ENCODE results near the gene NINJ2.

NINJ2 gene

DNA sequence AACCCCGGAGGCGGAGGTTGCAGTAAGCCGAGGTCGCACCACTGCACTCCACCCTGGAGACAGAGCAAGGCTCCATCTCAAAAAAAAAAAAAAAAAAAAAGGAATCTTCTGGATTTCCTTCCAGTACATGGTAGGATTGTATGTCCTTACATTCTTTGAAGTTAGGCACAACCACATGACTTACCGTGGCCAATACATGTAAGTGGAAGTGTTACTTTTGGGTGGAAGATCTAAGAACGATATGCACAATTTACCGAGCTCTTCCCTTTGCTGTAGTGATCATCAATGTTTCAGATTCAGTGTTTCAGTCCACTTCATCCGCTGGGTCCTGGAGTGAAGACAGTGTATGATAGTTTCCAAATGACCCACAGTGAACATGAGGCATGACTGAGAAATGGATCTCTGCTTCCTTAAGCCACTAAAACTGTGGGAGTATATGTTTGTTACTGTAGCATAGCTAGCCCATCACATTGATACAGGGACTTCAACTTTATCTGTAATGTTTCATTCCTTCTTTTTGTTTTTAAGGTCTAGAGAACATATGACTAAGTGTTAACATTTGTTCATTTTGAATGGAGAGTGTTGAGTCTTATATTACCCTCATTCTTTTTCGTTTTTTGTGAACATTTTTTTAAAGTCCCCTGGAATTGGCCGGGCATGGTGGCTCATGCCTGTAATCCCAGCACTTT, 18.5 kb upstream of the NINJ2 start:
- H3K36me3 ChIP-seq (ENCODE audit: insufficient read depth, insufficient read length, low read length): no peaks in the 10 kb centered on the region
- H3K4me1 ChIP-seq (ENCODE audit: insufficient read depth, insufficient read length): peaks cover 2% of the 10 kb centered on the region
- H3K4me3 ChIP-seq (ENCODE audit: insufficient read length, low read depth): no peak overlapping the region
- no peaks in the 10 kb centered on the region for H3K9me3 ChIP-seq (ENCODE audit: insufficient read depth, low read length)
- no peak overlapping the region for H3K9ac ChIP-seq (ENCODE audit: insufficient read length, low read depth)
- DNase-seq (ENCODE audit: low read depth, low spot score): no peak
- H3K27me3 ChIP-seq (ENCODE audit: insufficient read depth, insufficient read length): no peaks in the 10 kb centered on the region
- TF ChIP-seq ZNF274 (IDR thresholded peaks at IDR 0.05; ENCODE audit: low read depth, low read length) (no peak), YY1 (IDR thresholded peaks at IDR 0.05; ENCODE audit: insufficient read depth, insufficient read length) (no peak), SUZ12 (IDR thresholded peaks at IDR 0.05; ENCODE audit: extremely low read depth, insufficient read depth, insufficient read length) (no peak)

GRCh38 chr12:678747-679712, 15.8 kb upstream of the NINJ2 start:
- DNase-seq (ENCODE audit: low read depth, low spot score): no peak
- Histone ChIP-seq H3K27me3 (ENCODE audit: insufficient read depth, insufficient read length) (no peaks in the 10 kb centered on the region), H3K9me3 (ENCODE audit: insufficient read depth, low read length) (no peaks in the 10 kb centered on the region), H3K4me3 (ENCODE audit: insufficient read length, low read depth) (no peak overlapping the region), H3K9ac (ENCODE audit: insufficient read length, low read depth) (no peak overlapping the region), H3K4me1 (ENCODE audit: insufficient read depth, insufficient read length) (no peaks in the 10 kb centered on the region), H3K36me3 (ENCODE audit: insufficient read depth, insufficient read length, low read length) (no peaks in the 10 kb centered on the region)
- TF ChIP-seq YY1 (IDR thresholded peaks at IDR 0.05; ENCODE audit: insufficient read depth, insufficient read length) (no peak), ZNF274 (IDR thresholded peaks at IDR 0.05; ENCODE audit: low read depth, low read length) (no peak), SUZ12 (IDR thresholded peaks at IDR 0.05; ENCODE audit: extremely low read depth, insufficient read depth, insufficient read length) (no peak)

DNA sequence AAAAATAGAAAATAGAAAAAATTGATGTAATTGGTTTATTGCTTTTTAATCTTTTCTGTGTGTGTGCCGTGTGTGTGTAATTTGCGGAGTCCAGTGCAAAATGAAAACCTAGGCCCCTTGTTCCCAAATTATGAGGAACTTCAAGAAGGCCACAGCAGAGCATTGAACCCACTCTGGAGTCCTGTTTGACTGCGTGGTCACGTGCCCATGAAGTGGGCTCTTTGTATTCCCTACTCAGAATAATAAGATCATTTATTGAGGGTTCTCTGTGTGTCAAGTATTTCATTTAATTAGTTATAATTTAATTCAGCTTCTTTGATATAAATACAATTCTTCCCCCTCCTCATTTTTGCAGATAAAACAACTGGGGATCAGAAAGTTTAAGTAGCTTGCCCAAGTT, 12.3 kb upstream of the NINJ2 start:
- no peaks in the 10 kb centered on the region for H3K4me1 ChIP-seq (ENCODE audit: insufficient read depth, insufficient read length)
- no peak for DNase-seq (ENCODE audit: low read depth, low spot score)
- no peak overlapping the region for H3K9ac ChIP-seq (ENCODE audit: insufficient read length, low read depth)
- H3K36me3 ChIP-seq (ENCODE audit: insufficient read depth, insufficient read length, low read length): no peaks in the 10 kb centered on the region
- no peaks in the 10 kb centered on the region for H3K9me3 ChIP-seq (ENCODE audit: insufficient read depth, low read length)
- no peaks in the 10 kb centered on the region for H3K27me3 ChIP-seq (ENCODE audit: insufficient read depth, insufficient read length)
- no peak for TF ChIP-seq SUZ12 (IDR thresholded peaks at IDR 0.05; ENCODE audit: extremely low read depth, insufficient read depth, insufficient read length)
- TF ChIP-seq YY1 (IDR thresholded peaks at IDR 0.05; ENCODE audit: insufficient read depth, insufficient read length): no peak
- TF ChIP-seq ZNF274 (IDR thresholded peaks at IDR 0.05; ENCODE audit: low read depth, low read length): no peak
- no peak overlapping the region for H3K4me3 ChIP-seq (ENCODE audit: insufficient read length, low read depth)

DNA sequence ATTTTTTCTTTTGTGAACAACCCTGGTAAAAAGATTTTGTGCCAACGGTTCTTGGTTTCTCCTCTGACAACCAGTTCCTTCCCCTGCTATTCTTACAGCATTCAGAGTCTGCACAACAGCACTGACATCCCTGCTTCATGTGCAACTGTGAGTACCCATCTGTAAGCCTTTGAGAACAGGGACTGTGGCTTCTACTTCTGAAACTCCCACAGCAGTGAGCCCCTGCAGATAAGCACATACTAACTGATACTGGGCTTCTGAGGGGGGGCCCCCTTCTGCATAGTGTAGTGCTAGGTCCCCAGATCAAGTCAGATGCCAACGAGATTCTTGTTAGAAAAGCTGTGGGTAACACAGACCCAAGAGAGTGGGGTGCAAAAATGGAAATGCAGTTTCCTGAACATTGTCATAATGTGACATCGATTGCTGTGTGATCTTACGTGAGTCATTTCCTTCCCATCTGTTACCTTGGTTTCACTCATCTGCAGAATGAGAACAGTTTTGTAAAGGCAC, 11.1 kb upstream of the NINJ2 start:
- Histone ChIP-seq H3K36me3 (ENCODE audit: insufficient read depth, insufficient read length, low read length) (no peaks in the 10 kb centered on the region), H3K9me3 (ENCODE audit: insufficient read depth, low read length) (no peaks in the 10 kb centered on the region), H3K27me3 (ENCODE audit: insufficient read depth, insufficient read length) (no peaks in the 10 kb centered on the region), H3K9ac (ENCODE audit: insufficient read length, low read depth) (no peak overlapping the region), H3K4me3 (ENCODE audit: insufficient read length, low read depth) (no peak overlapping the region), H3K4me1 (ENCODE audit: insufficient read depth, insufficient read length) (no peaks in the 10 kb centered on the region)
- no peak for DNase-seq (ENCODE audit: low read depth, low spot score)
- TF ChIP-seq SUZ12 (IDR thresholded peaks at IDR 0.05; ENCODE audit: extremely low read depth, insufficient read depth, insufficient read length): no peak
- TF ChIP-seq ZNF274 (IDR thresholded peaks at IDR 0.05; ENCODE audit: low read depth, low read length): no peak
- no peak for TF ChIP-seq YY1 (IDR thresholded peaks at IDR 0.05; ENCODE audit: insufficient read depth, insufficient read length)

GRCh38 chr12:673849-674248, 10.6 kb upstream of the NINJ2 start:
- DNase-seq (ENCODE audit: low read depth, low spot score): no peak
- no peaks in the 10 kb centered on the region for H3K36me3 ChIP-seq (ENCODE audit: insufficient read depth, insufficient read length, low read length)
- H3K9ac ChIP-seq (ENCODE audit: insufficient read length, low read depth): no peak overlapping the region
- H3K4me3 ChIP-seq (ENCODE audit: insufficient read length, low read depth): no peak overlapping the region
- H3K27me3 ChIP-seq (ENCODE audit: insufficient read depth, insufficient read length): no peaks in the 10 kb centered on the region
- no peaks in the 10 kb centered on the region for H3K4me1 ChIP-seq (ENCODE audit: insufficient read depth, insufficient read length)
- TF ChIP-seq YY1 (IDR thresholded peaks at IDR 0.05; ENCODE audit: insufficient read depth, insufficient read length) (no peak), ZNF274 (IDR thresholded peaks at IDR 0.05; ENCODE audit: low read depth, low read length) (no peak), SUZ12 (IDR thresholded peaks at IDR 0.05; ENCODE audit: extremely low read depth, insufficient read depth, insufficient read length) (no peak)
- H3K9me3 ChIP-seq (ENCODE audit: insufficient read depth, low read length): no peaks in the 10 kb centered on the region

DNA sequence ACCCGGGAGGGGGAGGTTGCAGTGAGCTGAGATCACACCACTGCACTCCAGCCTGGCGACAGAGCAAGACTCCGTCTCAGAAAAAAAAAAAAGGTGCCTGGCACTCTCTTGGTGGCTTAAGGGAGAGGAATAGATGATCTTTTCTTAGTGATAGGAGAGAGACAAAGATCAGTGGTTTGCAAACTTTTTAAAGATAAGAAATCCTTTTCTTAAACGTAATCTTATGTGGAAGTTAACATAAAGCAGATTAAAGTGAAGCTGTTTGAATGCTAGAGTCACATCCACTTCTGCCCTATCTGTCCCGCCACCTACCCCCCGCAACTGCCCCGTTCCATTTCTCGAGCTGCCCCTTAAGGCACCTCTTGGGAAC, 6.3 kb upstream of the NINJ2 start:
- no peak overlapping the region for H3K4me3 ChIP-seq (ENCODE audit: insufficient read length, low read depth)
- DNase-seq (ENCODE audit: low read depth, low spot score): no peak
- H3K9ac ChIP-seq (ENCODE audit: insufficient read length, low read depth): no peak overlapping the region
- no peaks in the 10 kb centered on the region for H3K36me3 ChIP-seq (ENCODE audit: insufficient read depth, insufficient read length, low read length)
- no peaks in the 10 kb centered on the region for H3K27me3 ChIP-seq (ENCODE audit: insufficient read depth, insufficient read length)
- TF ChIP-seq SUZ12 (IDR thresholded peaks at IDR 0.05; ENCODE audit: extremely low read depth, insufficient read depth, insufficient read length): no peak
- TF ChIP-seq ZNF274 (IDR thresholded peaks at IDR 0.05; ENCODE audit: low read depth, low read length): no peak
- TF ChIP-seq YY1 (IDR thresholded peaks at IDR 0.05; ENCODE audit: insufficient read depth, insufficient read length): no peak
- H3K4me1 ChIP-seq (ENCODE audit: insufficient read depth, insufficient read length): peaks cover 3% of the 10 kb centered on the region
- no peaks in the 10 kb centered on the region for H3K9me3 ChIP-seq (ENCODE audit: insufficient read depth, low read length)

GRCh38 chr12:668090-668481, 4.8 kb upstream of the NINJ2 start:
- no peaks in the 10 kb centered on the region for H3K27me3 ChIP-seq (ENCODE audit: insufficient read depth, insufficient read length)
- H3K4me1 ChIP-seq (ENCODE audit: insufficient read depth, insufficient read length): peaks cover 9% of the 10 kb centered on the region
- TF ChIP-seq SUZ12 (IDR thresholded peaks at IDR 0.05; ENCODE audit: extremely low read depth, insufficient read depth, insufficient read length) (no peak), ZNF274 (IDR thresholded peaks at IDR 0.05; ENCODE audit: low read depth, low read length) (no peak)
- H3K9me3 ChIP-seq (ENCODE audit: insufficient read depth, low read length): no peaks in the 10 kb centered on the region
- DNase-seq (ENCODE audit: low read depth, low spot score): no peak
- H3K36me3 ChIP-seq (ENCODE audit: insufficient read depth, insufficient read length, low read length): no peaks in the 10 kb centered on the region
- no peak overlapping the region for H3K9ac ChIP-seq (ENCODE audit: insufficient read length, low read depth)
- no peak overlapping the region for H3K4me3 ChIP-seq (ENCODE audit: insufficient read length, low read depth)
